WTC11 (cell line): ENCODE data around the gene HYAL1. TPM values are rescaled to one million over a fixed set of nuclear protein-coding genes. Genes with fewer than 3 reads are reported as not detected.

Source experiments
- ATAC-seq: fragments of 200-7000 bp; cut with Tn5 transposase; 2 replicates; pipeline ENCODE4 v1.10.0; 2021; ENCODE audit warnings: mild to moderate bottlenecking, moderate library complexity
- CTCF ChIA-PET: fragments of 300-600 bp; sonication (Branson Sonifier 250); formaldehyde crosslinking; loops from one replicate; lab custom pipeline; 2021; ENCODE audit warnings: antibody characterized with exemption; lab: Charles Lee
- POLR2A ChIA-PET: fragments of 350-600 bp; sonication (Branson Sonifier 250); formaldehyde crosslinking; loops from one replicate; lab custom pipeline; 2021; ENCODE audit warnings: antibody characterized with exemption; lab: Charles Lee
- DNase-seq: peaks from one replicate; pipeline ENCODE4 v3.0.0; 2021; ENCODE audit warnings: low spot score
- H3K27ac Mint-ChIP-seq: 2 replicates; pipeline ENCODE4 v1.8.0; 2021; ENCODE audit warnings: mixed read lengths
- H3K27me3 Mint-ChIP-seq: 2 replicates; pipeline ENCODE4 v1.8.0; 2021; ENCODE audit warnings: low read depth, mild to moderate bottlenecking, moderate library complexity, mixed read lengths
- H3K36me3 Mint-ChIP-seq: 2 replicates; pipeline ENCODE4 v1.8.0; 2021; ENCODE audit warnings: mixed read lengths
- H3K4me1 Mint-ChIP-seq: 2 replicates; pipeline ENCODE4 v1.8.0; 2022; ENCODE audit warnings: mixed read lengths
- H3K4me3 Mint-ChIP-seq: 2 replicates; pipeline ENCODE4 v1.8.0; 2021; ENCODE audit warnings: mild to moderate bottlenecking, moderate library complexity, mixed read lengths
- H3K9me3 Mint-ChIP-seq: 2 replicates; pipeline ENCODE4 v1.8.0; 2021; ENCODE audit warnings: mixed read lengths
- CBFB ChIP-seq: sonication (generic); formaldehyde crosslinking; IDR thresholded peaks from 2 replicates; pipeline ENCODE4 v1.8.1; 2022; ENCODE audit warnings: mild to moderate bottlenecking, low read depth, missing genetic modification reagents
- ETV6 ChIP-seq: sonication (generic); formaldehyde crosslinking; IDR thresholded peaks from 2 replicates; pipeline ENCODE4 v1.8.1; 2022; ENCODE audit warnings: mild to moderate bottlenecking, missing genetic modification reagents
- FOXK1 ChIP-seq: sonication (generic); formaldehyde crosslinking; IDR thresholded peaks from 2 replicates; pipeline ENCODE4 v1.8.0; 2022; ENCODE audit warnings: mild to moderate bottlenecking, moderate library complexity, missing genetic modification reagents
- FOXP1 ChIP-seq: sonication (generic); formaldehyde crosslinking; IDR thresholded peaks from 2 replicates; pipeline ENCODE4 v1.8.0; 2022; ENCODE audit warnings: missing genetic modification reagents, mild to moderate bottlenecking, moderate library complexity, borderline replicate concordance
- GTF2I ChIP-seq: fragments of 250-450 bp; sonication (Bioruptor Pico); conservative IDR thresholded peaks from 2 replicates; pipeline ENCODE4 v1.4.0; 2021; ENCODE audit warnings: mild to moderate bottlenecking
- IRF1 ChIP-seq: sonication (generic); formaldehyde crosslinking; IDR thresholded peaks from 2 replicates; pipeline ENCODE4 v1.8.0; 2023; ENCODE audit warnings: missing genetic modification reagents
- NFE2L1 ChIP-seq: sonication (generic); formaldehyde crosslinking; IDR thresholded peaks from 2 replicates; pipeline ENCODE4 v1.8.1; 2023; ENCODE audit warnings: missing genetic modification reagents
- NFYB ChIP-seq: sonication (generic); formaldehyde crosslinking; conservative IDR thresholded peaks from 2 replicates; pipeline ENCODE4 v1.8.0; 2022; ENCODE audit warnings: low read depth, missing genetic modification reagents
- PREB ChIP-seq: sonication (generic); formaldehyde crosslinking; IDR thresholded peaks from 2 replicates; pipeline ENCODE4 v1.8.1; 2022; ENCODE audit warnings: mild to moderate bottlenecking, missing genetic modification reagents, moderate library complexity, borderline replicate concordance
- PRRX2 ChIP-seq: fragments of 250-450 bp; sonication (Bioruptor Pico); IDR thresholded peaks from 2 replicates; pipeline ENCODE4 v1.8.0; 2021; ENCODE audit warnings: mild to moderate bottlenecking
- SMAD3 ChIP-seq: sonication (generic); formaldehyde crosslinking; IDR thresholded peaks from 2 replicates; pipeline ENCODE4 v1.8.0; 2022; ENCODE audit warnings: missing genetic modification reagents, mild to moderate bottlenecking, borderline replicate concordance
- SP1 ChIP-seq: sonication (generic); formaldehyde crosslinking; conservative IDR thresholded peaks from 2 replicates; pipeline ENCODE4 v1.8.1; 2022; ENCODE audit warnings: missing genetic modification reagents
- TEAD1 ChIP-seq: sonication (generic); formaldehyde crosslinking; IDR thresholded peaks from 2 replicates; pipeline ENCODE4 v1.8.0; 2022; ENCODE audit warnings: mild to moderate bottlenecking, missing genetic modification reagents
- ZBTB43 ChIP-seq: sonication (generic); formaldehyde crosslinking; IDR thresholded peaks from 2 replicates; pipeline ENCODE4 v1.8.1; 2023; ENCODE audit warnings: mild to moderate bottlenecking, missing genetic modification reagents
- ZNF121 ChIP-seq: sonication (generic); formaldehyde crosslinking; IDR thresholded peaks from 2 replicates; pipeline ENCODE4 v1.8.0; 2023; ENCODE audit warnings: missing genetic modification reagents
- ZNF396 ChIP-seq: fragments of 250-450 bp; sonication (Bioruptor Pico); IDR thresholded peaks from 2 replicates; pipeline ENCODE4 v1.8.0; 2021; ENCODE audit warnings: mild to moderate bottlenecking, moderate library complexity, borderline replicate concordance
- ZNF423 ChIP-seq: fragments of 250-450 bp; sonication (Bioruptor Pico); IDR thresholded peaks from 2 replicates; pipeline ENCODE4 v2.1.2; 2022; ENCODE audit warnings: mild to moderate bottlenecking, moderate library complexity
- ZNF671 ChIP-seq: fragments of 250-450 bp; sonication (Bioruptor Pico); IDR thresholded peaks from 2 replicates; pipeline ENCODE4 v1.8.0; 2021; ENCODE audit warnings: mild to moderate bottlenecking
- total RNA-seq: library from RNA; stranded (reverse); gene quantifications from 3 replicates; pipeline ENCODE4 v1.2.3, GENCODE V29; 2021
- TF ChIP-seq, protein P1 (sequence below): sonication (generic); formaldehyde crosslinking; IDR thresholded peaks from 2 replicates; pipeline ENCODE4 v1.8.1; 2022; ENCODE audit warnings: mild to moderate bottlenecking, moderate library complexity, missing genetic modification reagents
- TF ChIP-seq, protein P2 (sequence below): sonication (generic); formaldehyde crosslinking; IDR thresholded peaks from 2 replicates; pipeline ENCODE4 v1.8.1; 2023; ENCODE audit warnings: mild to moderate bottlenecking, missing genetic modification reagents
- TF ChIP-seq, protein P3 (sequence below): sonication (generic); formaldehyde crosslinking; IDR thresholded peaks from 2 replicates; pipeline ENCODE4 v1.8.1; 2023; ENCODE audit warnings: mild to moderate bottlenecking, missing genetic modification reagents, moderate library complexity
- TF ChIP-seq, protein P4 (sequence below): sonication (generic); formaldehyde crosslinking; IDR thresholded peaks from 2 replicates; pipeline ENCODE4 v1.8.0; 2022; ENCODE audit warnings: mild to moderate bottlenecking, missing genetic modification reagents

Gene HYAL1
- total RNA-seq, 1 experiment from 2014 or later = 3.4 TPM

DNA sequence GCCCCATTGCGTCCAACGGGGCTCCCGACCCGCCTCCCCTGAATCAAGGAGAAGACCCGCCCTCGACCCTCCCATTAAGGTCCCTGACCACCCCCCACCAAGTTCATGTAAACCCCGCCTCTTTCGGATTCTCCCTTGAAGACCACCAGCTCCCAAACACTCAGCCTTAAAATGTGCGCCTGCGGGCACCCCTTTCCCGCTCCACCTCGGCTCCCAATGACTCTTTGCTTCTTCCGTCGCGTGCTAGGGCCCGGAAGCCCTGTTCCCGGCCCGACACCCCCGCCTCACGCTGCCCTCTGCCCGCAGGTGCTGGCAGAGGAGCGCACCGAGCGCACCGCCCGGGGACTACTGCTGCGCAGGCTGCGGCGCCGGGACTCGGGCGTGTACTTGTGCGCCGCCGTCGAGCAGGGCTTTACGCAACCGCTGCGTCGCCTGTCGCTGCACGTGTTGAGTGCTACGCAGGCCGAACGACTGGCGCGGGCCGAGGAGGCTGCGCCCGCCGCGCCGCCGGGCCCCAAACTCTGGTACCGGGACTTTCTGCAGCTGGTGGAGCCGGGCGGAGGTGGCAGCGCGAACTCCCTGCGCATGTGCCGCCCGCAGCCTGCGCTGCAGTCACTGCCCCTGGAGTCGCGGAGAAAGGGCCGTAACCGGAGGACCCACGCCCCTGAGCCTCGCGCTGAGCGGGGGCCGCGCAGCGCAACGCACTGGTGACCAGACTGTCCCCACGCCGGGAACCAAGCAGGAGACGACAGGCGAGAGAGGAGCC, 27.2 kb downstream of the HYAL1 start (continued):
- TF ChIP-seq GTF2I (CRISPR knock-in tag) (no peak), NFYB (CRISPR knock-in tag) (no peak), CBFB (CRISPR knock-in tag) (0 out of 2 replicates have a peak, but pooled peaks have one; percentile 56), IRF1 (CRISPR knock-in tag) (peak; percentile 69; the same call in 1 of the 2 replicates)
- TF ChIP-seq, protein P1, sequence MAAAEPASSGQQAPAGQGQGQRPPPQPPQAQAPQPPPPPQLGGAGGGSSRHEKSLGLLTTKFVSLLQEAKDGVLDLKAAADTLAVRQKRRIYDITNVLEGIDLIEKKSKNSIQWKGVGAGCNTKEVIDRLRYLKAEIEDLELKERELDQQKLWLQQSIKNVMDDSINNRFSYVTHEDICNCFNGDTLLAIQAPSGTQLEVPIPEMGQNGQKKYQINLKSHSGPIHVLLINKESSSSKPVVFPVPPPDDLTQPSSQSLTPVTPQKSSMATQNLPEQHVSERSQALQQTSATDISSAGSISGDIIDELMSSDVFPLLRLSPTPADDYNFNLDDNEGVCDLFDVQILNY (CRISPR knock-in tag) = peak; percentile 28; the same call in 1 of the 2 replicates

DNA sequence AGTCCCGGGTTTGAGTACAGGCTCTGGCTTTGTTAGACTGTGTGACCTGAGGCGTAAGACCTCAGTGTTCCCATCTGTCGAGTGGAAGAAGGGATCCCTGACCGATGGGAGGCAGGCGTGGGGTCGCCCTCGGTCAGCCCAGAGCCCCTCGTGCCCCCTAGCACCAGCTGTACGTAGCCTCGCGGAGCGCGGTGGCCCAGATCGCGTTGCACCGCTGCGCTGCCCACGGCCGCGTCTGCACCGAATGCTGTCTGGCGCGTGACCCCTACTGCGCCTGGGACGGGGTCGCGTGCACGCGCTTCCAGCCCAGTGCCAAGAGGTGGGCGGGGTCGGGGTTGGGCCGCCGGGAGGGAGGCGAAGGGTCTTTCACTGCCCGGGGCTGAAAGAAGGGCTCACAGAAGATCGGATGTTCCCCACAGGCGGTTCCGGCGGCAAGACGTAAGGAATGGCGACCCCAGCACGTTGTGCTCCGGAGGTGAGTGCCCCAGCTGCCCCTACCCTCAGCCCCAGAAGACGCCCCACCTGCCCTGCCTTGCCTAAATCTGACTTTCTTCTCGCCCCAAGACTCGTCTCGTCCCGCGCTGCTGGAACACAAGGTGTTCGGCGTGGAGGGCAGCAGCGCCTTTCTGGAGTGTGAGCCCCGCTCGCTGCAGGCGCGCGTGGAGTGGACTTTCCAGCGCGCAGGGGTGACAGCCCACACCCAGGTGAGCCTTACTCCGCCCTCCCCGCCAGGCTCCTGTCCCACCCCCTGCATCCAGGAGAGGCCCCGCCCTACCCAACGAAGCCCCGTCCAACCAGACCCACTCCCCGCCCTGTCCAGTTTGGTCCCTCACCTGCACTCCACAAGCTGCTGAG, 28.0 kb downstream of the HYAL1 start:
- peak; percentile 19 for ATAC-seq
- Mint-ChIP-seq H3K27me3 (peaks cover 64% of the 10 kb centered on the region), H3K9me3 (no peaks in the 10 kb centered on the region)
- TF ChIP-seq SP1 (CRISPR knock-in tag) = peak; percentile 62
- TF ChIP-seq ZNF423 = no peak
- TF ChIP-seq FOXK1 (CRISPR knock-in tag) = 0 out of 2 replicates have a peak, but pooled peaks have one; percentile 24
- TF ChIP-seq, protein P2, sequence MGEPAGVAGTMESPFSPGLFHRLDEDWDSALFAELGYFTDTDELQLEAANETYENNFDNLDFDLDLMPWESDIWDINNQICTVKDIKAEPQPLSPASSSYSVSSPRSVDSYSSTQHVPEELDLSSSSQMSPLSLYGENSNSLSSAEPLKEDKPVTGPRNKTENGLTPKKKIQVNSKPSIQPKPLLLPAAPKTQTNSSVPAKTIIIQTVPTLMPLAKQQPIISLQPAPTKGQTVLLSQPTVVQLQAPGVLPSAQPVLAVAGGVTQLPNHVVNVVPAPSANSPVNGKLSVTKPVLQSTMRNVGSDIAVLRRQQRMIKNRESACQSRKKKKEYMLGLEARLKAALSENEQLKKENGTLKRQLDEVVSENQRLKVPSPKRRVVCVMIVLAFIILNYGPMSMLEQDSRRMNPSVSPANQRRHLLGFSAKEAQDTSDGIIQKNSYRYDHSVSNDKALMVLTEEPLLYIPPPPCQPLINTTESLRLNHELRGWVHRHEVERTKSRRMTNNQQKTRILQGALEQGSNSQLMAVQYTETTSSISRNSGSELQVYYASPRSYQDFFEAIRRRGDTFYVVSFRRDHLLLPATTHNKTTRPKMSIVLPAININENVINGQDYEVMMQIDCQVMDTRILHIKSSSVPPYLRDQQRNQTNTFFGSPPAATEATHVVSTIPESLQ (CRISPR knock-in tag) = no peak
- no peak for TF ChIP-seq ZNF396 (CRISPR knock-in tag)
- no peak for TF ChIP-seq PRRX2 (CRISPR knock-in tag)
- no peak for TF ChIP-seq TEAD1
- no peak for TF ChIP-seq PREB (CRISPR knock-in tag)
- TF ChIP-seq, protein P3, sequence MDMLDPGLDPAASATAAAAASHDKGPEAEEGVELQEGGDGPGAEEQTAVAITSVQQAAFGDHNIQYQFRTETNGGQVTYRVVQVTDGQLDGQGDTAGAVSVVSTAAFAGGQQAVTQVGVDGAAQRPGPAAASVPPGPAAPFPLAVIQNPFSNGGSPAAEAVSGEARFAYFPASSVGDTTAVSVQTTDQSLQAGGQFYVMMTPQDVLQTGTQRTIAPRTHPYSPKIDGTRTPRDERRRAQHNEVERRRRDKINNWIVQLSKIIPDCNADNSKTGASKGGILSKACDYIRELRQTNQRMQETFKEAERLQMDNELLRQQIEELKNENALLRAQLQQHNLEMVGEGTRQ (CRISPR knock-in tag) = peak; percentile 52
- TF ChIP-seq, protein P1 (CRISPR knock-in tag) = peak; percentile 52; the same call in 1 of the 2 replicates
- TF ChIP-seq ZNF121 (CRISPR knock-in tag) = peak; percentile 38; the same call in 1 of the 2 replicates
- TF ChIP-seq ZBTB43 (CRISPR knock-in tag) = peak; percentile 38; the same call in 1 of the 2 replicates
- peak; percentile 52; the same call in 1 of the 2 replicates for TF ChIP-seq ETV6 (CRISPR knock-in tag)
- TF ChIP-seq FOXP1 (CRISPR knock-in tag) = peak; percentile 20; the same call in 1 of the 2 replicates
- TF ChIP-seq ZNF671 = no peak
- TF ChIP-seq, protein P4, sequence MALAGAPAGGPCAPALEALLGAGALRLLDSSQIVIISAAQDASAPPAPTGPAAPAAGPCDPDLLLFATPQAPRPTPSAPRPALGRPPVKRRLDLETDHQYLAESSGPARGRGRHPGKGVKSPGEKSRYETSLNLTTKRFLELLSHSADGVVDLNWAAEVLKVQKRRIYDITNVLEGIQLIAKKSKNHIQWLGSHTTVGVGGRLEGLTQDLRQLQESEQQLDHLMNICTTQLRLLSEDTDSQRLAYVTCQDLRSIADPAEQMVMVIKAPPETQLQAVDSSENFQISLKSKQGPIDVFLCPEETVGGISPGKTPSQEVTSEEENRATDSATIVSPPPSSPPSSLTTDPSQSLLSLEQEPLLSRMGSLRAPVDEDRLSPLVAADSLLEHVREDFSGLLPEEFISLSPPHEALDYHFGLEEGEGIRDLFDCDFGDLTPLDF = no peak
- TF ChIP-seq SMAD3 (CRISPR knock-in tag) = no peak
- TF ChIP-seq NFE2L1 (CRISPR knock-in tag) = no peak

More for the DNA sequence above, 28.0 kb downstream of the HYAL1 start:
- H3K27ac Mint-ChIP-seq = no peak overlapping the region
- CTCF ChIA-PET = interaction anchor here (0.6 to 12.5 kb wide), 28 partner anchors 9 to 317 kb away, joined by 3 to 145 read pairs (median 6); partner anchors contain the start of genes GNAI2, GNAT1, HYAL1 and HYAL2
- H3K36me3 Mint-ChIP-seq = no peaks in the 10 kb centered on the region
- DNase-seq = peak; percentile 70
- POLR2A ChIA-PET = interaction anchor here (0.8 to 1.5 kb wide), 5 partner anchors 15 to 58 kb away, joined by 3 to 5 read pairs (median 3); partner anchors contain the start of genes IFRD2 and TUSC2
- H3K4me1 Mint-ChIP-seq = peaks cover 27% of the 10 kb centered on the region
- peak overlapping the region; percentile 80 for H3K4me3 Mint-ChIP-seq
